ENCODE results near the gene PODXL2. TPM values are rescaled to one million over a fixed set of nuclear protein-coding genes. Genes with fewer than 3 reads are reported as not detected.

The PODXL2 gene
- total RNA-seq, 1 donor from 2014 or later = 25.7 TPM

DNA sequence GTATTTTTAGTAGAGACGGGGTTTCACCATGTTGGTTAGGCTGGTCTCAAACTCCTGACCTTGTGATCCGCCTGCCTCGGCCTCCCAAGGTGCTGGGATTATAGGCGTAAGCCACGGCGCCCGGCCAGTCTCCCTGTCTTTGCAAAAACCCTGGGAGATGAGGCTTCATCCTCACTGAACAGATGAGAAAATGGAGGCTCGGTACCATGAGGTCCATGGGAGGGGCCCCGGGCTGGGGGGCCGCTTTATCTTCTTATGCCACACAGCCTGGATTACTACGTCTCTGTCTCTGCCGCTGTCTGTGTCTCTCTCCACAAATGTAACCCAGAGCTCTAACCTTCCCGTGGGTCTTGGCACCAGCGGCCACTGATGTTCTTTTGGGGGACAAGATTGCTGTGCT lies 82.9 kb downstream of the PODXL2 start:
- Mint-ChIP-seq H3K36me3 (ENCODE audit: insufficient read depth) (no peaks in the 10 kb centered on the region), H3K4me3 (ENCODE audit: low read depth) (no peak overlapping the region), H3K4me1 (ENCODE audit: low read depth) (peaks cover 9% of the 10 kb centered on the region), H3K27ac (no peak overlapping the region), H3K27me3 (peaks cover 39% of the 10 kb centered on the region), H3K9me3 (ENCODE audit: low read depth) (no peaks in the 10 kb centered on the region)
- TF ChIP-seq CTCF (IDR thresholded peaks at IDR 0.05; ENCODE audit: unreplicated experiment) = no peak
- no peak for DNase-seq (ENCODE audit: low spot score, unreplicated experiment)

GRCh38 chr3:127712461-127712860 lies 83.5 kb downstream of the PODXL2 start:
- H3K36me3 Mint-ChIP-seq (ENCODE audit: insufficient read depth) = no peaks in the 10 kb centered on the region
- no peak overlapping the region for H3K27ac Mint-ChIP-seq
- peaks cover 9% of the 10 kb centered on the region for H3K4me1 Mint-ChIP-seq (ENCODE audit: low read depth)
- H3K27me3 Mint-ChIP-seq = peaks cover 39% of the 10 kb centered on the region
- no peak for DNase-seq (ENCODE audit: low spot score, unreplicated experiment)
- no peaks in the 10 kb centered on the region for H3K9me3 Mint-ChIP-seq (ENCODE audit: low read depth)
- no peak for TF ChIP-seq CTCF (IDR thresholded peaks at IDR 0.05; ENCODE audit: unreplicated experiment)
- no peak overlapping the region for H3K4me3 Mint-ChIP-seq (ENCODE audit: low read depth)

DNA sequence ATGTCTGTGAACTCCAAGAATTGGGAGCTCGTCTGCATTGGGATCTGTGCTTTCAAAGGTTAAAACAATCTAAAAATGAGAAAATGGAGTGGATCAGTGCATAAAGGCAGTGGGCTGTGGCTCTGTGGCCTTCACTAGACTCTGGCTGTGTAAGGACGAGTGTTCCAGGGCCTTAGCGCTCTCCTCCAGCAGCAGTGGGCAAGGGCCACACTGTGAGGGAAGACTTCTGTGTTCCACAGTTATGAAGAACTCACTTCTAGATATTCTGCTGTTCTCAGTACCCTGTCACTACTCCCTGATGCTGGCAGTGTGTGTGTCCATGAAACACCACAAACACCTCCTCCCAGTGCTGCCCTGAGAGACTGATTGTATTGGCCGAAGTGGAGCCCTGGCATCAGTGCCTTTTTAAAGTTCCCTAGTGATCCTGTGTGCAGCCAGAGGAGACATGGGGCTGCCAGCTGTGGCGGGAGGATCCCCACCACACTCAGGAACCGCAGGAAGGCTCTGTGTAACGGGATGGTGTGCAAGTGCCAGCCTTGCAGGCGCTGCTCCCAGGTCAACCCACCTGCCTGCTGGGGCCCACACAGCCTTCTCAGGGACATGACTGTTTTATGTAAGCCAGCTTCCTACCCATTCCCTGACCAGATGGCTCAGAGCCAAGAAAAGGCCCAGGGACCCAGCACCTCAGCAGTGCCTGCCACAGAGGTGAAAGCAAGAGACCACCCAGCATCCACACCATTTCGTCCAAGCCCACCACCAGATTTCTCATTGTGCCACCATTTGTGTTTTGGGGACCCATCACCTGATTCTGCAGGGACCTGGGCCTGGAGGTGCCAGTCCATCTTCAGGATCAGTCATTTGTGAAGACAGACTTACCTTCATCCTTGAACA lies 84.1 kb downstream of the PODXL2 start:
- Mint-ChIP-seq H3K36me3 (ENCODE audit: insufficient read depth) (no peaks in the 10 kb centered on the region), H3K27me3 (peaks cover 39% of the 10 kb centered on the region), H3K27ac (no peak overlapping the region), H3K9me3 (ENCODE audit: low read depth) (no peaks in the 10 kb centered on the region), H3K4me1 (ENCODE audit: low read depth) (peaks cover 5% of the 10 kb centered on the region), H3K4me3 (ENCODE audit: low read depth) (no peak overlapping the region)
- DNase-seq (ENCODE audit: low spot score, unreplicated experiment) = no peak
- TF ChIP-seq CTCF (IDR thresholded peaks at IDR 0.05; ENCODE audit: unreplicated experiment) = no peak

- peaks cover 4% of the 10 kb centered on the region for H3K4me1 Mint-ChIP-seq (ENCODE audit: low read depth)
- no peak overlapping the region for H3K4me3 Mint-ChIP-seq (ENCODE audit: low read depth)
- H3K27me3 Mint-ChIP-seq = peaks cover 39% of the 10 kb centered on the region
- no peak for DNase-seq (ENCODE audit: low spot score, unreplicated experiment)
- H3K27ac Mint-ChIP-seq = no peak overlapping the region
- no peaks in the 10 kb centered on the region for H3K9me3 Mint-ChIP-seq (ENCODE audit: low read depth)
- H3K36me3 Mint-ChIP-seq (ENCODE audit: insufficient read depth) = no peaks in the 10 kb centered on the region
- no peak for TF ChIP-seq CTCF (IDR thresholded peaks at IDR 0.05; ENCODE audit: unreplicated experiment)
These were observed 85.2 kb downstream of the PODXL2 start for GRCh38 chr3:127714125-127714571.

DNA sequence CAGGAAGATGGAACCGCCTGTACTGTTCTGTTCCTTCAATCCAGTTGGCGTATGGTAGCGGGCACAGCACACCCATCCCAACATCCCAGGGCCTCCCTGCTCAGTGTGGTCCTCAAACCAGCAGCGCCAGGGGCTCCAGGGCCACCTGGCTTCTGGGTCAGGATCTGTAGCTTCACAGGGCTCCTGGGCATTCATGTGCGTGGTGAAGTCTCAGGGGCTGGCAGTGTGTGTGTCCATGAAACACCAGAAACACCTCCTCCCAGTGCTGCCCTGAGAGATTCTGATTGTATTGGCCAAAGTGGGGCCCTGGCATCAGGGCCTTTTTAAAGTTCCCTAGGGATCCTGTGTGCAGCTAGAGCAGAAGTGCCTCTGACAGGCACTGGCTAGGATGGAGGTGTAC lies 85.9 kb downstream of the PODXL2 start:
- H3K27ac Mint-ChIP-seq = no peak overlapping the region
- no peak overlapping the region for H3K4me3 Mint-ChIP-seq (ENCODE audit: low read depth)
- H3K27me3 Mint-ChIP-seq = peaks cover 39% of the 10 kb centered on the region
- DNase-seq (ENCODE audit: low spot score, unreplicated experiment) = no peak
- peaks cover 4% of the 10 kb centered on the region for H3K4me1 Mint-ChIP-seq (ENCODE audit: low read depth)
- no peak for TF ChIP-seq CTCF (IDR thresholded peaks at IDR 0.05; ENCODE audit: unreplicated experiment)
- H3K9me3 Mint-ChIP-seq (ENCODE audit: low read depth) = no peaks in the 10 kb centered on the region
- no peaks in the 10 kb centered on the region for H3K36me3 Mint-ChIP-seq (ENCODE audit: insufficient read depth)

Measured in progenitor cell of endocrine pancreas (in vitro differentiated cells).